ENCODE measurements around the gene RCE1. TPM values are rescaled to one million over a fixed set of nuclear protein-coding genes. Genes with fewer than 3 reads are reported as not detected.

The RCE1 gene
- total RNA-seq, 2 experiments from 2014 or later, result 60.1 to 63.0 TPM

DNA sequence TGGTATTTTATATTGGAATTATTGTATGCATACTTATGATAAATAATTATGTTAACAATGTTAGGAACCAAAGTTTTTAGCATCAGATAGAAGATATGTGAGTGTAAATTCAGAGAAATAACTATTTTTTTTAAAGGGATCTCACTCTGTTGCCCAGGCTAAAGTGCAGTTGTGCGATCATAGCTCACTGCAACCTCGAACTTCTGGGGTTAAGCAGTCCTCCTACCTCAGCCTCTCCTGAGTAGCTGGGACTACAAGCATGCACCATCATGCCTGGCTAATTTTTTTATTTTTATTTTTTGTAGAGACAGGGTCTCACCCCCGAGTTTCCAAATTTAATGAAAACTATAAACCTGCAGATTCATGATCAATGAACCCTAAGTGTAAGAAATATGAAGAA lies 33.6 kb upstream of the RCE1 start:
- Mint-ChIP-seq H3K27me3 (no peaks in the 10 kb centered on the region), H3K27ac (no peak overlapping the region), H3K36me3 (ENCODE audit: low read depth) (peaks cover 13% of the 10 kb centered on the region), H3K4me1 (ENCODE audit: low read depth) (no peaks in the 10 kb centered on the region), H3K9me3 (no peaks in the 10 kb centered on the region), H3K4me3 (no peak overlapping the region)
- CTCF ChIA-PET, result no interaction called here
- DNase-seq (no peak), ATAC-seq (ENCODE audit: poor library complexity) (no peak)
- TF ChIP-seq, protein P1, sequence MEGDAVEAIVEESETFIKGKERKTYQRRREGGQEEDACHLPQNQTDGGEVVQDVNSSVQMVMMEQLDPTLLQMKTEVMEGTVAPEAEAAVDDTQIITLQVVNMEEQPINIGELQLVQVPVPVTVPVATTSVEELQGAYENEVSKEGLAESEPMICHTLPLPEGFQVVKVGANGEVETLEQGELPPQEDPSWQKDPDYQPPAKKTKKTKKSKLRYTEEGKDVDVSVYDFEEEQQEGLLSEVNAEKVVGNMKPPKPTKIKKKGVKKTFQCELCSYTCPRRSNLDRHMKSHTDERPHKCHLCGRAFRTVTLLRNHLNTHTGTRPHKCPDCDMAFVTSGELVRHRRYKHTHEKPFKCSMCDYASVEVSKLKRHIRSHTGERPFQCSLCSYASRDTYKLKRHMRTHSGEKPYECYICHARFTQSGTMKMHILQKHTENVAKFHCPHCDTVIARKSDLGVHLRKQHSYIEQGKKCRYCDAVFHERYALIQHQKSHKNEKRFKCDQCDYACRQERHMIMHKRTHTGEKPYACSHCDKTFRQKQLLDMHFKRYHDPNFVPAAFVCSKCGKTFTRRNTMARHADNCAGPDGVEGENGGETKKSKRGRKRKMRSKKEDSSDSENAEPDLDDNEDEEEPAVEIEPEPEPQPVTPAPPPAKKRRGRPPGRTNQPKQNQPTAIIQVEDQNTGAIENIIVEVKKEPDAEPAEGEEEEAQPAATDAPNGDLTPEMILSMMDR (IDR thresholded peaks at IDR 0.05), result no peak
- Histone ChIP-seq H3K27ac (ENCODE audit: low read depth in 1 of 2, low read length in 2 of 2) (no peak overlapping the region), H3K4me3 (ENCODE audit: low read length) (no peak overlapping the region), H3K27me3 (ENCODE audit: control insufficient read depth in 1 of 2, insufficient read depth in 2 of 2, low read length in 2 of 2) (no peaks in the 10 kb centered on the region), H3K9me3 (ENCODE audit: control insufficient read depth in 1 of 2, insufficient read depth in 1 of 2, low read length in 2 of 2) (no peaks in the 10 kb centered on the region), H3K36me3 (ENCODE audit: insufficient read depth, low read length) (no peaks in the 10 kb centered on the region), H3K4me1 (ENCODE audit: insufficient read depth, low read length) (no peaks in the 10 kb centered on the region)
- POLR2A ChIA-PET, result interaction anchor here (0.7 kb wide), 1 partner anchor 88 kb away, joined by 3 read pairs; no protein-coding TSS in a partner anchor
- intact Hi-C loops (cut with DNase I, micrococcal nuclease), result no loop called here

DNA sequence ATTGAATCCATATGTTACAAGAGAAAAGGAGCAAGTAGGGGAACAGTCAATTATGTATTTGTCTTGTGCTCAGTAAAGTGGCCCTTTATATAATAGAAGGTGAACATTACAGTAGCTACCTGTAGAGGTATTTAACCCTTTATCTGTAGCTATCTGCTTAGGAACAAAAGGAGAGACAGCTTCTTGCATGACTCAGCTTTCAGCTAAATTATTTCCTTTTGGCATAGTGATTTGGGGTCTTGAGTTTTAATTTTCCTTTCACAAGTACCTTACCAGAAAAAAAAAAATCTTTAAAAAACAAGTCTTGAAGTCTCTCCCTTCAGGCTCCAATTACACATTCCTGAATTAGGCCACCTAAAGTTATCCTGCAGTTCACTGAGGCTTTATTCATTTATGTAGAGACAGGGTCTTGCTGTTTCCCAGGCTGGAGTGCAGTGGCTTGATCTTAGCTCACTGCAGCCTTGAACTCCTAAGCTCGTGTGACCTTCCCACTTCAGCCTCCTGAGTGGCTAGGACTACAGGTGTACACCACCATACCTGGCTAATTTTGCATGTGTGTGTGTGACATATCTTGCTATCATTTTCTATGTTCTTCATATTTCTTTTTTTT lies 32.6 kb upstream of the RCE1 start:
- ATAC-seq (ENCODE audit: poor library complexity) (no peak), DNase-seq (no peak)
- Histone ChIP-seq H3K27ac (ENCODE audit: low read depth in 1 of 2, low read length in 2 of 2) (no peak overlapping the region), H3K9me3 (ENCODE audit: control insufficient read depth in 1 of 2, insufficient read depth in 1 of 2, low read length in 2 of 2) (no peaks in the 10 kb centered on the region), H3K36me3 (ENCODE audit: insufficient read depth, low read length) (no peaks in the 10 kb centered on the region), H3K4me3 (ENCODE audit: low read length) (no peak overlapping the region), H3K4me1 (ENCODE audit: insufficient read depth, low read length) (no peaks in the 10 kb centered on the region), H3K27me3 (ENCODE audit: control insufficient read depth in 1 of 2, insufficient read depth in 2 of 2, low read length in 2 of 2) (no peaks in the 10 kb centered on the region)
- CTCF ChIA-PET, result no interaction called here
- no peak overlapping the region for H3K4me3 Mint-ChIP-seq
- H3K27ac Mint-ChIP-seq, result no peak overlapping the region
- intact Hi-C loops (cut with DNase I, micrococcal nuclease), result no loop called here
- POLR2A ChIA-PET, result no interaction called here
- H3K9me3 Mint-ChIP-seq, result no peaks in the 10 kb centered on the region
- H3K4me1 Mint-ChIP-seq (ENCODE audit: low read depth), result no peaks in the 10 kb centered on the region
- H3K27me3 Mint-ChIP-seq, result no peaks in the 10 kb centered on the region
- TF ChIP-seq, protein P1 (IDR thresholded peaks at IDR 0.05), result no peak
- peaks cover 9% of the 10 kb centered on the region for H3K36me3 Mint-ChIP-seq (ENCODE audit: low read depth)

DNA sequence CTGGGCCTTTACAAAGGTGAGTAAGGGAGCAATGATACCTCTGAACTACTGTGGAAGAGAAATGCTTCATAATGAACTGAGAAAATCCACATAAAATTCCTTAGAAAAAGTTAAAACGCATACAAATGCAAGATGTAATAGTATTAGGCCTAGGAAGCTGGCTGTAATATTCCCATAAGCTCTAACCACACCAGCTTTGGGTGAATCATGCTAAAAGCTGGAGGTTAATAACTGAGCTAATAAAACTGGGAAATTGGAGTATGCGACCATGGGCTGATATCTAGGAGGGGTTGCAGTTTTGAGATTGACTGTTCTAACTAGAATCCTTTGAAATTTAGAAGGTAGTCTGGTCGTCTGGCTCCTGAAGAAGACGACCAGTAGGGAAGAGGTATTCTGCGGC lies 28.6 kb upstream of the RCE1 start:
- TF ChIP-seq, protein P1 (IDR thresholded peaks at IDR 0.05), result no peak
- no peaks in the 10 kb centered on the region for H3K27me3 ChIP-seq (ENCODE audit: control insufficient read depth in 1 of 2, insufficient read depth in 2 of 2, low read length in 2 of 2)
- intact Hi-C loops (cut with DNase I, micrococcal nuclease), result no loop called here
- ATAC-seq (ENCODE audit: poor library complexity) (no peak), DNase-seq (no peak)
- no peak overlapping the region for H3K27ac Mint-ChIP-seq
- ChIA-PET CTCF (no interaction called here), POLR2A (no interaction called here)
- H3K27ac ChIP-seq (ENCODE audit: low read depth in 1 of 2, low read length in 2 of 2), result no peak overlapping the region
- H3K36me3 Mint-ChIP-seq (ENCODE audit: low read depth), result peaks cover 4% of the 10 kb centered on the region
- no peaks in the 10 kb centered on the region for H3K4me1 Mint-ChIP-seq (ENCODE audit: low read depth)
- H3K4me1 ChIP-seq (ENCODE audit: insufficient read depth, low read length), result no peaks in the 10 kb centered on the region
- H3K4me3 Mint-ChIP-seq, result no peak overlapping the region
- H3K9me3 Mint-ChIP-seq, result no peaks in the 10 kb centered on the region
- no peak overlapping the region for H3K4me3 ChIP-seq (ENCODE audit: low read length)
- no peaks in the 10 kb centered on the region for H3K9me3 ChIP-seq (ENCODE audit: control insufficient read depth in 1 of 2, insufficient read depth in 1 of 2, low read length in 2 of 2)
- H3K27me3 Mint-ChIP-seq, result no peaks in the 10 kb centered on the region
- no peaks in the 10 kb centered on the region for H3K36me3 ChIP-seq (ENCODE audit: insufficient read depth, low read length)

Measured in CD4-positive, alpha-beta T cell (primary cell).